Activated T-cell treated with anti-CD3 and anti-CD28 coated beads for 4 hours (primary cell): ENCODE measurements around the gene C17orf107.

Source experiments
- DNase-seq: peaks from one replicate; pipeline ENCODE4 v3.0.0-alpha.2; 2020

Gene C17orf107

GRCh38 chr17:4951486-4951885, 52.1 kb downstream of the C17orf107 start:
- no peak for DNase-seq
